ENCODE results near the gene KLHL29.

- TF ChIP-seq CTCF (conservative IDR thresholded peaks at IDR 0.05; ENCODE audit: low read length): no peak
- TF ChIP-seq EZH2phosphoT487 (IDR thresholded peaks at IDR 0.05; ENCODE audit: borderline replicate concordance): no peak
Measured at GRCh38 chr2:23618794-23619530, 234.0 kb downstream of the KLHL29 start.

Data from Loucy (cell line).